Sigmoid colon (tissue), 7 donors: ENCODE results near the gene METAP2. TPM values are rescaled to one million over a fixed set of nuclear protein-coding genes. Genes with fewer than 3 reads are reported as not detected.
"Not testable (repeated sequence)": the region's sequence is repeated elsewhere in the genome, so short reads cannot be mapped to it uniquely, and the experiment has no call there.

Experiments used
- DNase-seq: peaks from one replicate; pipeline ENCODE4 v3.0.0-alpha.2; 2019
- H3K27ac ChIP-seq, 4 donors: fragments of 200-600 bp; sonication (generic); one replicate each; pipeline ENCODE4 v1.5.1; 2016 to 2019; ENCODE audit warnings: mild to moderate bottlenecking in 1 of 4
- H3K27me3 ChIP-seq, 3 donors: fragments of 200-600 bp; sonication (generic); one replicate each; pipeline ENCODE4 v1.5.1; 2019; ENCODE audit warnings: mild to moderate bottlenecking in 1 of 3
- H3K36me3 ChIP-seq, 4 donors: fragments of 200-600 bp; sonication (generic); one replicate each; pipeline ENCODE4 v1.5.1; 2016 to 2019
- H3K4me1 ChIP-seq, 4 donors: fragments of 200-600 bp; sonication (generic); one replicate each; pipeline ENCODE4 v1.5.1; 2017 to 2019
- H3K4me3 ChIP-seq, 4 donors: fragments of 200-600 bp; sonication (generic); one replicate each; pipeline ENCODE4 v1.5.1; 2017 to 2019; ENCODE audit warnings: mild to moderate bottlenecking in 2 of 4, moderate library complexity in 1 of 4
- H3K9me3 ChIP-seq, 4 donors: fragments of 200-600 bp in 3 of 4; sonication (generic) in 3 of 4; one replicate each; pipeline versions ENCODE4 v1.5.1 to v1.6.1; 2013 to 2019
- EP300 ChIP-seq, 4 donors: sonication (generic); formaldehyde crosslinking; IDR thresholded peaks; one replicate each; pipeline ENCODE4 v1.6.1; 2017; ENCODE audit warnings: antibody characterized with exemption in 4 of 4
- POLR2A ChIP-seq, 2 donors: fragments of 450-650 bp; IDR thresholded peaks; one replicate each; pipeline ENCODE4 v1.6.1; 2016; ENCODE audit warnings: antibody characterized with exemption in 2 of 2, mild to moderate bottlenecking in 2 of 2, moderate library complexity in 2 of 2
- POLR2AphosphoS5 ChIP-seq, 4 donors: sonication (generic); formaldehyde crosslinking; IDR thresholded peaks; one replicate each; pipeline ENCODE4 v1.6.1; 2017; ENCODE audit warnings: antibody characterized with exemption in 4 of 4
- WGBS, 2 donors: extraction: QIAGEN DNeasy Blood & Tissue Kit; methylation state at CpG; one replicate each; pipeline ENCODE4 v1.1.7; 2013; 5-methylcytosine and 5-hydroxymethylcytosine counted together
- intact Hi-C: fragments of 100-400 bp; cut with DNase I; formaldehyde crosslinking; loops from one replicate; pipeline ENCODE4 v1.15.1; 2023
- polyA plus RNA-seq, 3 donors: library from polyadenylated mRNA; stranded (reverse); fragments of 200-250 nt; gene quantifications; one replicate each; pipeline ENCODE4 v1.2.3, GENCODE V29; 2013
- total RNA-seq, 4 donors: library from RNA; depleted of rRNA; stranded (reverse); fragments of >200 nt; gene quantifications; one replicate each; pipeline ENCODE4 v1.1.0, GENCODE V29; 2016
- TF ChIP-seq, protein P1 (sequence below), 4 experiments: fragments of 450-650 bp in 3 of 4; fragments of 200-600 bp in 1 of 4; IDR thresholded peaks; one replicate each; pipeline ENCODE4 v1.5.1; 2016 to 2019; ENCODE audit warnings: antibody characterized with exemption in 4 of 4, mild to moderate bottlenecking in 3 of 4, moderate library complexity in 2 of 4
- donor health status: healthy with polysubstance abuse.
- donor health status: Bipolar disorder and iron deficiency.
- donor health status: healthy.

The METAP2 gene
- total and polyA plus RNA-seq, 7 donors, result 45.6 to 152 (median 75.1) TPM

DNA sequence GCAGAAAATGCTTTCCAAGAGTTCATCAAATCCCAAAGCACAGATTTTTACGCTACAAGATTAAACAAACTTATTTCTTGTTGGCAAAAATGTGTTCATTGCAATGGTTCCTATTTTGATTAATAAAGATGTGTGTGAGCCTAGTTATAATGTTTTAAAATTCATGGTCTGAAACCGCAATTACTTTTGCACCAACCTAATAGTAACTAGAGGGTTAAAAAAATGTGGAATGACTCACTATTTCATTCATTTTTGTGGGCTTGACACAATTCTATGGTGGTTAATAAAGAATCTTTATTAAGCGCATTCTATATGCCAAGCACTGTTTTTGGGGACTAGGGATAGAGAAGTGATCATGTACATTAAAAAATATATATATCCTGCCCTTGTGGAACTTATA is 38.6 kb upstream of the METAP2 start:
- no peaks in the 10 kb centered on the region for H3K4me1 ChIP-seq
- no peak overlapping the region for H3K27ac ChIP-seq
- H3K4me3 ChIP-seq, result no peak overlapping the region
- intact Hi-C loops, result no loop called here
- H3K9me3 ChIP-seq, result no peaks in the 10 kb centered on the region
- no peaks in the 10 kb centered on the region for H3K27me3 ChIP-seq
- no peaks in the 10 kb centered on the region for H3K36me3 ChIP-seq
- TF ChIP-seq, protein P1, sequence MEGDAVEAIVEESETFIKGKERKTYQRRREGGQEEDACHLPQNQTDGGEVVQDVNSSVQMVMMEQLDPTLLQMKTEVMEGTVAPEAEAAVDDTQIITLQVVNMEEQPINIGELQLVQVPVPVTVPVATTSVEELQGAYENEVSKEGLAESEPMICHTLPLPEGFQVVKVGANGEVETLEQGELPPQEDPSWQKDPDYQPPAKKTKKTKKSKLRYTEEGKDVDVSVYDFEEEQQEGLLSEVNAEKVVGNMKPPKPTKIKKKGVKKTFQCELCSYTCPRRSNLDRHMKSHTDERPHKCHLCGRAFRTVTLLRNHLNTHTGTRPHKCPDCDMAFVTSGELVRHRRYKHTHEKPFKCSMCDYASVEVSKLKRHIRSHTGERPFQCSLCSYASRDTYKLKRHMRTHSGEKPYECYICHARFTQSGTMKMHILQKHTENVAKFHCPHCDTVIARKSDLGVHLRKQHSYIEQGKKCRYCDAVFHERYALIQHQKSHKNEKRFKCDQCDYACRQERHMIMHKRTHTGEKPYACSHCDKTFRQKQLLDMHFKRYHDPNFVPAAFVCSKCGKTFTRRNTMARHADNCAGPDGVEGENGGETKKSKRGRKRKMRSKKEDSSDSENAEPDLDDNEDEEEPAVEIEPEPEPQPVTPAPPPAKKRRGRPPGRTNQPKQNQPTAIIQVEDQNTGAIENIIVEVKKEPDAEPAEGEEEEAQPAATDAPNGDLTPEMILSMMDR (IDR thresholded peaks at IDR 0.05), result no peak
- DNase-seq, result no peak
- WGBS, 2 donors, result 78 to 92% methylated on average over 3 of the region's 3 CpGs

DNA sequence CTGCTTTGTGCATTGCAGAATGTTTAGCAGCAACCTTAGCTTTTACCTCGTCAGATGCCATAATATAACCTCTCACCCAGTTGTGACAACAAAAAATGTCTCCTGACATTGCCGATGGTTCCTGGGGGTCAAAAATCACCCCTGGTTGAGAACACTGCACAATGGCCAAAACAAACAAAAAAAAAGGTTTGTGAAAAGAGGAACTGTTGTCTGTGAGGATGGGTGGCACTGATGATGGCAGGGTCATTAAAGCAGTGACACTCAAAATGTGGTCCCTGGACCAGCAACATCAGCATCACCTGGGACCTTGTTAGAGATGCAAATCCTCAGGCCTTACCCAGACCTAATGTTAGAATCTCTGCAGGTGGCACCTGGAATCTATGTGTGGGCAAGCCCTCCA is 36.4 kb upstream of the METAP2 start:
- intact Hi-C loops, result no loop called here
- DNase-seq, result no peak
- no peaks in the 10 kb centered on the region for H3K4me1 ChIP-seq
- no peaks in the 10 kb centered on the region for H3K9me3 ChIP-seq
- H3K36me3 ChIP-seq, result no peaks in the 10 kb centered on the region
- no peak overlapping the region for H3K27ac ChIP-seq
- H3K27me3 ChIP-seq, result no peaks in the 10 kb centered on the region
- WGBS, 2 donors, result 40 to 59% methylated on average over 2 of the region's 2 CpGs
- no peak for TF ChIP-seq POLR2A (IDR thresholded peaks at IDR 0.05)
- TF ChIP-seq EP300 (IDR thresholded peaks at IDR 0.05), result no peak
- TF ChIP-seq, protein P1 (IDR thresholded peaks at IDR 0.05), result no peak
- no peak for TF ChIP-seq POLR2AphosphoS5 (IDR thresholded peaks at IDR 0.05)
- H3K4me3 ChIP-seq, result no peak overlapping the region

GRCh38 chr12:95439461-95440230 is 34.3 kb upstream of the METAP2 start:
- intact Hi-C loops, result no loop called here
- 77 to 80% methylated on average over 9 of the region's 9 CpGs for WGBS, 2 donors
- no peaks in the 10 kb centered on the region for H3K27me3 ChIP-seq
- no peaks in the 10 kb centered on the region for H3K36me3 ChIP-seq
- no peak overlapping the region for H3K4me3 ChIP-seq
- H3K9me3 ChIP-seq, result no peaks in the 10 kb centered on the region
- H3K4me1 ChIP-seq, result no peaks in the 10 kb centered on the region
- DNase-seq, result no peak
- H3K27ac ChIP-seq, result no peak overlapping the region
- TF ChIP-seq POLR2A (IDR thresholded peaks at IDR 0.05) (no peak), EP300 (IDR thresholded peaks at IDR 0.05) (no peak), POLR2AphosphoS5 (IDR thresholded peaks at IDR 0.05) (no peak)
- TF ChIP-seq, protein P1 (IDR thresholded peaks at IDR 0.05), result no peak

DNA sequence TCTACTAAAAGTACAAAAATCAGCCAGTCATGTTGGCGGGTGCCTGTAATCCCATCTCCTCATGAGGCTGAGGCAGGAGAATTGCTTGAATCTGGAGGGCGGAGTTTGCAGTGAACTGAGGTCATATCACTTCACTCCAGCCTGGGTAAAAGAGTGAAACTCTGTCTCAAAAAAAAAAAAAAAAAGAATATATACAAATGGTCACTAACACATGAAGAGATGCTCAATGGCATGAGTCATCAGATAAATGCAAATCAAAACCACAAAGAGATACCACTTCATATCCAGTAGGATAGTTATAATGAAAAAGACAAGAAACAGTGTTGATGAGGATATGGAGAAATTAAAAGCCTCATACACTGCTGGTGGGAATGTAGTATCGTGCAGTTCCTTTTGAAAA is 33.6 kb upstream of the METAP2 start:
- TF ChIP-seq, protein P1 (IDR thresholded peaks at IDR 0.05), result no peak
- no peak for TF ChIP-seq EP300 (IDR thresholded peaks at IDR 0.05)
- no peak for TF ChIP-seq POLR2AphosphoS5 (IDR thresholded peaks at IDR 0.05)
- no peak for TF ChIP-seq POLR2A (IDR thresholded peaks at IDR 0.05)
- intact Hi-C loops, result no loop called here
- H3K9me3 ChIP-seq, result no peaks in the 10 kb centered on the region
- H3K4me1 ChIP-seq, result no peaks in the 10 kb centered on the region
- H3K27me3 ChIP-seq, result no peaks in the 10 kb centered on the region
- DNase-seq, result no peak
- H3K27ac ChIP-seq, result no peak overlapping the region
- H3K4me3 ChIP-seq, result no peak overlapping the region
- 82% methylated on average over 3 of the region's 3 CpGs for WGBS, 2 donors
- H3K36me3 ChIP-seq, result no peaks in the 10 kb centered on the region

- DNase-seq, result no peak
- Histone ChIP-seq H3K9me3 (no peaks in the 10 kb centered on the region), H3K4me3 (no peak overlapping the region), H3K36me3 (no peaks in the 10 kb centered on the region), H3K27ac (no peak overlapping the region), H3K27me3 (no peaks in the 10 kb centered on the region), H3K4me1 (no peaks in the 10 kb centered on the region)
- 90 to 91% methylated on average over 2 of the region's 2 CpGs for WGBS, 2 donors
- TF ChIP-seq, protein P1 (IDR thresholded peaks at IDR 0.05), result no peak
- TF ChIP-seq POLR2AphosphoS5 (IDR thresholded peaks at IDR 0.05) (no peak), POLR2A (IDR thresholded peaks at IDR 0.05) (no peak), EP300 (IDR thresholded peaks at IDR 0.05) (no peak)
- intact Hi-C loops, result no loop called here
Observed at GRCh38 chr12:95443459-95443858, 30.5 kb upstream of the METAP2 start.

DNA sequence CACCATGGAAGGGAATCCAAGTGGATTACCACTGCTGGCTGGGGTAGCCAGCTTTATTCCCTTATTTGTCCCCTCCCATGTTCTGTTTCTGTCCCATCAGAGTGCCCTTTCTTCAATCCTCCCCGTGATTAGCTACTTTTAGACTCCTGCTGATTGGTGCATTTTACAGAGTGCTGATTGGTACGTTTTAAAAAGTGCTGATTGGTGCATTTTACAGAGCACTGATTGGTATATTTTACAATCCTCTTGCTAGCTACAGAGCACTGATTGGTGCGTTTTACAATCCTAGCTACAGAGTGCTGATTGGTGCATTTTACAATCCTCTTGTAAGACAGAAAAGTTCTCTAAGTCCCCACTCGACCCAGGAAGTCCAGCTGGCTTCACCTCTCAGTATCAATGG is 28.9 kb upstream of the METAP2 start:
- not testable (repeated sequence) for H3K9me3 ChIP-seq
- 84 to 89% methylated on average over 4 of the region's 4 CpGs for WGBS, 2 donors

More for the DNA sequence above, 28.9 kb upstream of the METAP2 start:
- H3K36me3 ChIP-seq, H3K27ac ChIP-seq, DNase-seq, H3K4me1 ChIP-seq, H3K27me3 ChIP-seq, H3K4me3 ChIP-seq, intact Hi-C loops: not testable (repeated sequence)
